SKM-1 treated with dmso at 0.1 percent for 144 hours (cell line): Measurements from ENCODE around the gene FAM124A.

Experiments used
- DNase-seq: peaks from one replicate; lab custom pipeline; 2025; ENCODE audit not compliant: unreplicated experiment; lab: John Stamatoyannopoulos, UW

Gene FAM124A

DNA sequence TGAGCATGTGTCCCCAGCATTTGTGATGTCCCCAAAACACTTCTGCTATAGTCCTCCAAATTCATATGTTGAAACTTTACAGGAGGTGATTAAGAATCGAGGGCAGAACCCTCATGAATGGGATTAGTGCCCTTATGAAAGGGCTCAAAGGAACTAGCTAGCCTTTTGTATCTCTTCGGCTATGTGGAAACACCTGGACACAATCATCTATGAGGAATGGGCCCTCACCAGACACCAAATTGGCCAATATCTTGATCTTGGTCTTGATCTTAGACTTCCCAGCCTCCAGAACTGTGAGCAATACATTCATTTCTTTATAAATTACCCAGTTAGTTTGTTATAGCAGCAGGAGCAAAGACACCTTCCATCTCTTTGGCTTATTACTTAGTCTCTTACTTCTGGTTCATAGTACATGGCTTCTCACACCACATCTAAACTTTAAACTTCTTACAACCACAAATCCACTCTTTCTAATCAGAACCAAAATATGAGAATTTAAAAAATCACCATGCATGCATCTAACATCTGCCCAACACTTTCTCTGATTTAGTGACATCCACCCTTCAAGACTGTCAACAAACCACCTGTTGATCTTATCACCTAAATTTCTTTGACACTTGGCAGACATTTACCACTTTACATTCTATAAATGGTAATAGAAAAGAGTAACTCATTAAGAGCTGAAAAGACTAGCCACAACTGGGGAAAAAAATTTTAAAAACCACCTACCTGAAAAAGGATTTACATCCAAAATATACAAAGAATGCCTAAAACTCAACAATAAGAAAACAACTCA lies 110.6 kb downstream of the FAM124A start:
- no peak for DNase-seq

DNA sequence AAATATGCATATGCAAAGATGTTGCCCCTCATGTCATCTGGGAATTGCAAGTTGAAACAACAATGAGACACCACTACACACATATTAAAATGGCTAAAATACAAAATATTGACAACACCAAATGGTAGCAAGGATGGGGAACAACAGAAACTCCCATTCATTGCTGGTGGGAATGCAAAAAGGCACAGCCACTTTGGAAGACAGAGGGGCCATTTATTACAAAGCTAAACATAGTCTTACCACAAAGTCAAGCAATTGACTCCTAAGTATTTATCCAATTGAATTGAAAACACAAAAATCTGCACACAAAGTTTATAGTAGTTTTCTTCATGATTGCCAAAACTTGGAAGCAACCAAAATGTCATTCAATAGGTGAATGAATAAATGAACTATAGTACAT lies 111.2 kb downstream of the FAM124A start:
- DNase-seq = no peak

DNA sequence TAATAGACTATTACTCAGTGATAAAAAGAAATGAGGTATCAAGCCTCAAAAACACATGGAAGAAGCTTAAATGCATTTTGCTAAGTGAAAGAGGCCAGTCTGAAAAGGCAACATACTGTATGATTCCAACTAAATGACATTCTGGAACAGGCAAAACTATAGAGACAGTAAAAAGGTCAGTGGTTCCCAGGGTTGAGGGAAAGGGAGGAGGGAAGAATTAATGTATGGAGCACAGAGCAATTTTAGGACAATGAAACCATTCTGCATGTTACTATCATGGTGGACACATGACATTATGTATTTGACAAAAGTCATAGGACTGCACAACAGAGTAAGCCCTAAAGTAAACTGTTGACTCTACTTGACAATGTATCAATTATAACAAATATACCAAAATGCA lies 111.6 kb downstream of the FAM124A start:
- no peak for DNase-seq
